GM12801 (cell line): Measurements from ENCODE around the gene TMEM63A.

ENCODE experiments used
- CTCF ChIP-seq: IDR thresholded peaks from one replicate; pipeline ENCODE4 v1.5.1; 2011; ENCODE audit warnings: control low read depth; ENCODE audit not compliant: insufficient read length; ENCODE audit errors: extremely low read depth

The TMEM63A gene

GRCh38 chr1:225843426-225843795 is 38.8 kb downstream of the TMEM63A start:
- TF ChIP-seq CTCF: no peak

- TF ChIP-seq CTCF: no peak
Observed at GRCh38 chr1:225842788-225843425, 39.3 kb downstream of the TMEM63A start.

GRCh38 chr1:225842074-225842473 is 40.1 kb downstream of the TMEM63A start:
- TF ChIP-seq CTCF: no peak

GRCh38 chr1:225840713-225841112 is 41.5 kb downstream of the TMEM63A start:
- TF ChIP-seq CTCF: no peak

GRCh38 chr1:225840223-225840610 is 42.0 kb downstream of the TMEM63A start:
- TF ChIP-seq CTCF: no peak

- TF ChIP-seq CTCF: no peak
Observed at GRCh38 chr1:225838793-225839192, 43.4 kb downstream of the TMEM63A start.

- no peak for TF ChIP-seq CTCF
Observed at GRCh38 chr1:225835856-225836255, 46.3 kb downstream of the TMEM63A start.
